HL-60 (cell line): ENCODE measurements around the gene ONECUT2.

ENCODE experiments used
- GABPA ChIP-seq: IDR thresholded peaks from 2 replicates; pipeline ENCODE4 v1.6.1; 2012; ENCODE audit warnings: low read depth
- POLR2AphosphoS5 ChIP-seq: IDR thresholded peaks from 2 replicates; pipeline ENCODE4 v1.6.1; 2012; ENCODE audit warnings: low read depth
- SPI1 ChIP-seq: IDR thresholded peaks from 2 replicates; pipeline ENCODE4 v1.6.1; 2012; ENCODE audit warnings: low read depth, mild to moderate bottlenecking, borderline replicate concordance
- TF ChIP-seq, protein P1 (sequence below): IDR thresholded peaks from one replicate; pipeline ENCODE4 v1.5.1; 2011; ENCODE audit warnings: low read length, control low read depth, inconsistent platforms; ENCODE audit not compliant: insufficient read depth
- TF ChIP-seq, protein P2 (sequence below): IDR thresholded peaks from 2 replicates; pipeline ENCODE4 v1.6.1; 2012; ENCODE audit warnings: low read depth; ENCODE audit not compliant: insufficient replicate concordance

DNA sequence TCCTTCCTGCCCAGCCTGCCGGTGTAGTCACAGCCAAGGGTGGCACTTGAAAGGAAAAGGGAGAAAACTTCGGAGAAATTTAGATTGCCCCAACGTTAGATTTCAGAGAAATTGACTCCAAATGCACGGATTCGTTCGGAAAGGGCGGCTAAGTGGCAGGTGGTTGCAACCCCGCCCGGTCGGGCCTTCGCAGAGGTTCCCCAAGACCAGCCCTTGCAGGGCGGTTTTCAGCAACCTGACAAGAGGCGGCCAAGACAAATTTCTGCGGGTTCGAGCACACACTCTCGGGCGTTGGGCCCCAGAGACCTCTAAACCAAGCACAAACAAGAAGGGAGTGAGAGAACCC, 4.8 kb downstream of the ONECUT2 start:
- TF ChIP-seq GABPA (no peak), POLR2AphosphoS5 (no peak), SPI1 (no peak)
- TF ChIP-seq, protein P1, sequence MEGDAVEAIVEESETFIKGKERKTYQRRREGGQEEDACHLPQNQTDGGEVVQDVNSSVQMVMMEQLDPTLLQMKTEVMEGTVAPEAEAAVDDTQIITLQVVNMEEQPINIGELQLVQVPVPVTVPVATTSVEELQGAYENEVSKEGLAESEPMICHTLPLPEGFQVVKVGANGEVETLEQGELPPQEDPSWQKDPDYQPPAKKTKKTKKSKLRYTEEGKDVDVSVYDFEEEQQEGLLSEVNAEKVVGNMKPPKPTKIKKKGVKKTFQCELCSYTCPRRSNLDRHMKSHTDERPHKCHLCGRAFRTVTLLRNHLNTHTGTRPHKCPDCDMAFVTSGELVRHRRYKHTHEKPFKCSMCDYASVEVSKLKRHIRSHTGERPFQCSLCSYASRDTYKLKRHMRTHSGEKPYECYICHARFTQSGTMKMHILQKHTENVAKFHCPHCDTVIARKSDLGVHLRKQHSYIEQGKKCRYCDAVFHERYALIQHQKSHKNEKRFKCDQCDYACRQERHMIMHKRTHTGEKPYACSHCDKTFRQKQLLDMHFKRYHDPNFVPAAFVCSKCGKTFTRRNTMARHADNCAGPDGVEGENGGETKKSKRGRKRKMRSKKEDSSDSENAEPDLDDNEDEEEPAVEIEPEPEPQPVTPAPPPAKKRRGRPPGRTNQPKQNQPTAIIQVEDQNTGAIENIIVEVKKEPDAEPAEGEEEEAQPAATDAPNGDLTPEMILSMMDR: no peak
- TF ChIP-seq, protein P2, sequence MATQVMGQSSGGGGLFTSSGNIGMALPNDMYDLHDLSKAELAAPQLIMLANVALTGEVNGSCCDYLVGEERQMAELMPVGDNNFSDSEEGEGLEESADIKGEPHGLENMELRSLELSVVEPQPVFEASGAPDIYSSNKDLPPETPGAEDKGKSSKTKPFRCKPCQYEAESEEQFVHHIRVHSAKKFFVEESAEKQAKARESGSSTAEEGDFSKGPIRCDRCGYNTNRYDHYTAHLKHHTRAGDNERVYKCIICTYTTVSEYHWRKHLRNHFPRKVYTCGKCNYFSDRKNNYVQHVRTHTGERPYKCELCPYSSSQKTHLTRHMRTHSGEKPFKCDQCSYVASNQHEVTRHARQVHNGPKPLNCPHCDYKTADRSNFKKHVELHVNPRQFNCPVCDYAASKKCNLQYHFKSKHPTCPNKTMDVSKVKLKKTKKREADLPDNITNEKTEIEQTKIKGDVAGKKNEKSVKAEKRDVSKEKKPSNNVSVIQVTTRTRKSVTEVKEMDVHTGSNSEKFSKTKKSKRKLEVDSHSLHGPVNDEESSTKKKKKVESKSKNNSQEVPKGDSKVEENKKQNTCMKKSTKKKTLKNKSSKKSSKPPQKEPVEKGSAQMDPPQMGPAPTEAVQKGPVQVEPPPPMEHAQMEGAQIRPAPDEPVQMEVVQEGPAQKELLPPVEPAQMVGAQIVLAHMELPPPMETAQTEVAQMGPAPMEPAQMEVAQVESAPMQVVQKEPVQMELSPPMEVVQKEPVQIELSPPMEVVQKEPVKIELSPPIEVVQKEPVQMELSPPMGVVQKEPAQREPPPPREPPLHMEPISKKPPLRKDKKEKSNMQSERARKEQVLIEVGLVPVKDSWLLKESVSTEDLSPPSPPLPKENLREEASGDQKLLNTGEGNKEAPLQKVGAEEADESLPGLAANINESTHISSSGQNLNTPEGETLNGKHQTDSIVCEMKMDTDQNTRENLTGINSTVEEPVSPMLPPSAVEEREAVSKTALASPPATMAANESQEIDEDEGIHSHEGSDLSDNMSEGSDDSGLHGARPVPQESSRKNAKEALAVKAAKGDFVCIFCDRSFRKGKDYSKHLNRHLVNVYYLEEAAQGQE: no peak
